BJ (cell line): ENCODE data around the gene STMN1. TPM values are rescaled to one million over a fixed set of nuclear protein-coding genes. Genes with fewer than 3 reads are reported as not detected.

Experiments
- CTCF ChIA-PET: fragments of 350-600 bp; formaldehyde crosslinking; extraction: SDS; loops from one replicate; lab custom pipeline; 2021; ENCODE audit warnings: antibody characterized with exemption, inconsistent platforms; lab: Yijun Ruan, JAX
- POLR2A ChIA-PET: fragments of 300-600 bp; sonication (Branson Sonifier 250); formaldehyde crosslinking; extraction: SDS; loops from one replicate; lab custom pipeline; 2021; ENCODE audit warnings: antibody characterized with exemption; lab: Charles Lee
- DNase-seq: peaks from one replicate; pipeline ENCODE4 v3.0.0-alpha.2; 2011; ENCODE audit warnings: low read depth
- H3K27me3 ChIP-seq: 2 replicates; pipeline ENCODE4 v1.6.0; 2011; ENCODE audit warnings: low read length; ENCODE audit not compliant: control insufficient read depth, insufficient read depth
- H3K36me3 ChIP-seq: 2 replicates; pipeline ENCODE4 v1.5.1; 2011; ENCODE audit warnings: low read length; ENCODE audit not compliant: control insufficient read depth, insufficient read depth
- H3K4me3 ChIP-seq: 2 replicates; pipeline ENCODE4 v1.5.1; 2011; ENCODE audit warnings: low read depth, mild to moderate bottlenecking, control low read depth, low read length
- polyA plus RNA-seq: library from polyadenylated mRNA; depleted of rRNA; stranded (reverse); fragments of >200 nt; gene quantifications from 2 replicates; pipeline ENCODE4 v1.2.3, GENCODE V29; 2011
- TF ChIP-seq, protein P1 (sequence below): IDR thresholded peaks from 2 replicates; pipeline ENCODE4 v1.5.1; 2011; ENCODE audit warnings: low read depth, mild to moderate bottlenecking, control low read depth, inconsistent platforms, low read length, moderate library complexity; ENCODE audit not compliant: insufficient read depth

STMN1 gene
- polyA plus RNA-seq, 1 experiment, result 57.1 TPM

DNA sequence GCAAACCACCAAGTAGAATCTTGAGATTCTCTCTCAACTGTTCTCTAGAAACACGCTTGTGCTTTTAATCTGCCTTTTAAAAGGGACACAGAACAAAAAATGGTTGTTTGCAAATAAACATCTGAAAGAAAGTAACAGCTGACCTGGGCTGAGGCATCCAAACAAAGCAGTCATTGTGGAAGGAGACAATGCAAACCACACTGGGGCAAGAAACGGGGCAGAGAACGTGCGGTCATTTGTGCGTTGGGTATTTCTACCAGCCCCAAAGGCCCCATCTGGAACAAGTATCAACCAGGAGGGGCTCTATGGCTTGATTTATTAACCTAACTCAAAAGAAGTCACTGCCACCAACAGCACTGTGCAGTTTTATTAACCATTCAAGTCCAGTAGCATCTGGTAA lies 6.0 kb downstream of the STMN1 start:
- no peak for DNase-seq
- ChIA-PET CTCF (interaction anchor here (0.9 to 13.9 kb wide), 3 partner anchors 9 to 135 kb away, joined by 3 to 308 read pairs (median 4); partner anchors contain the start of gene PAFAH2), POLR2A (interaction anchor here (0.6 kb wide), 1 partner anchor 8 kb away, joined by 3 read pairs; no protein-coding TSS in a partner anchor)
- Histone ChIP-seq H3K27me3 (no peaks in the 10 kb centered on the region), H3K4me3 (no peak overlapping the region), H3K36me3 (peaks cover 3% of the 10 kb centered on the region; the same call in 1 of the 2 replicates)
- TF ChIP-seq, protein P1, sequence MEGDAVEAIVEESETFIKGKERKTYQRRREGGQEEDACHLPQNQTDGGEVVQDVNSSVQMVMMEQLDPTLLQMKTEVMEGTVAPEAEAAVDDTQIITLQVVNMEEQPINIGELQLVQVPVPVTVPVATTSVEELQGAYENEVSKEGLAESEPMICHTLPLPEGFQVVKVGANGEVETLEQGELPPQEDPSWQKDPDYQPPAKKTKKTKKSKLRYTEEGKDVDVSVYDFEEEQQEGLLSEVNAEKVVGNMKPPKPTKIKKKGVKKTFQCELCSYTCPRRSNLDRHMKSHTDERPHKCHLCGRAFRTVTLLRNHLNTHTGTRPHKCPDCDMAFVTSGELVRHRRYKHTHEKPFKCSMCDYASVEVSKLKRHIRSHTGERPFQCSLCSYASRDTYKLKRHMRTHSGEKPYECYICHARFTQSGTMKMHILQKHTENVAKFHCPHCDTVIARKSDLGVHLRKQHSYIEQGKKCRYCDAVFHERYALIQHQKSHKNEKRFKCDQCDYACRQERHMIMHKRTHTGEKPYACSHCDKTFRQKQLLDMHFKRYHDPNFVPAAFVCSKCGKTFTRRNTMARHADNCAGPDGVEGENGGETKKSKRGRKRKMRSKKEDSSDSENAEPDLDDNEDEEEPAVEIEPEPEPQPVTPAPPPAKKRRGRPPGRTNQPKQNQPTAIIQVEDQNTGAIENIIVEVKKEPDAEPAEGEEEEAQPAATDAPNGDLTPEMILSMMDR, result no peak

DNA sequence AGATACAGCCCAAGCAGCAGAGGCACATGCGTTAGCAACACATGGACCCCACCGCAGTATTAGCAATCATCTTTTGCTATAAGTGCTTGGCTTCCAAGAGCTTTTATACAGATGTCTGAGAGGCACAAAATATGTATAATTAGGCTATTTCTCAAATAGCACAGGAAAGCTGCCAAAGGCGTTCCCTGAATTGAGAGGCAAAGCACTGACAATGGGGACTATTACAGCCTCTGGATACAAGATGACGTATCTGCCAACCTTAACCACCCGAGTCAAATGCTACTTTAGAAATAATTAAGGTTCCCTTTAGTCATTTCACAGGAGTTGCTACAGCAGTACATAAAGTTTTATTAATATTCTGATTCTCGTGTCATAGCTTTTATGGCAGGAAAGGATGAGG lies 6.4 kb downstream of the STMN1 start:
- no peaks in the 10 kb centered on the region for H3K27me3 ChIP-seq
- ChIA-PET POLR2A (no interaction called here), CTCF (interaction anchor here (13.9 kb wide), 1 partner anchor 99 kb away, joined by 308 read pairs; the partner anchor contains the start of gene PAFAH2)
- peaks cover 3% of the 10 kb centered on the region; the same call in 1 of the 2 replicates for H3K36me3 ChIP-seq
- no peak for DNase-seq
- no peak overlapping the region for H3K4me3 ChIP-seq
- TF ChIP-seq, protein P1, result no peak

DNA sequence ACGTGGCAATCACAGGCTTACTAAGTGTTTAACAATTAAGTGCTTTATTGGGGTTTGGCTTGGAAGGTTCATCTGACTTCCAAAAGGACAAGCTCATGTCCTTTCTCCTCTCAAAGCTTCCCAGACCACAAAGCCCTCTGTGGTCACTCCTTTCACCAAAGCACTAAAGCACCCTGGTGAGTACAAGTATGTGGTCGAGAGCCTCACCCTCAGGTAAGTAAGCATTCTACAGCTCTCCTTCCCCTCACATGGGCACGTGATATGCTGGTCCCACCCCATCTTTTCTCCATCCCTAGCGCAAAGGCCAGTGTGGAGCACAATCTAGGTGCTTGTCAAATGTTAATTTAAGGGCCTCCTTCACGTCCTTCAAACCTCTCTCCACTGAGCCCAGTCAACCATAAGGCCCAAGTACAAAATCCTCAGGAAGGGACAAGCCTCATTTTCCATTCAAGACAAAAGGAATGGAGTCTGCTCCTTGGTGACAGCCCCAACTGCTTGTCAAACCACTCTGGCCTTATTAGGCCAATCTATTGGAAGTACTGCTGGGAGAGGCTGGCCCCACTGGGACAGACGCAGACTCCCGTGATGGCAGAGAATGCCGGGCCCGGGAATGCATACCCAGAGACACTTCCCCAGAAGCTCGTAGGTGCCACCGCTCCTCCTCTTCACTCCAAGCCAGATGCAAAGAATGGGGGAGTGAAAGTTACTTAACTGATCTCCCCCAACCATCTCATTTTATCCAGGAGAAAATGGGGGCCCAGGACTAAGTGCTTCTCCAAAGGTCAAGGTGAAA lies 7.8 kb downstream of the STMN1 start:
- ChIA-PET POLR2A (no interaction called here), CTCF (interaction anchor here (13.9 kb wide), 1 partner anchor 101 kb away, joined by 308 read pairs; the partner anchor contains the start of gene PAFAH2)
- Histone ChIP-seq H3K4me3 (no peak overlapping the region), H3K27me3 (no peaks in the 10 kb centered on the region), H3K36me3 (peaks cover 3% of the 10 kb centered on the region; the same call in 1 of the 2 replicates)
- DNase-seq, result no peak
- TF ChIP-seq, protein P1, result no peak

- H3K36me3 ChIP-seq, result peaks cover 3% of the 10 kb centered on the region; the same call in 1 of the 2 replicates
- DNase-seq, result no peak
- ChIA-PET CTCF (interaction anchor here (0.5 to 13.9 kb wide), 3 partner anchors 22 to 726 kb away, joined by 3 to 308 read pairs (median 6); partner anchors contain the start of genes PAFAH2 and PAQR7), POLR2A (no interaction called here)
- TF ChIP-seq, protein P1, result no peak
- H3K27me3 ChIP-seq, result no peaks in the 10 kb centered on the region
- H3K4me3 ChIP-seq, result no peak overlapping the region
Observed at GRCh38 chr1:25897754-25898153, 8.5 kb downstream of the STMN1 start.

DNA sequence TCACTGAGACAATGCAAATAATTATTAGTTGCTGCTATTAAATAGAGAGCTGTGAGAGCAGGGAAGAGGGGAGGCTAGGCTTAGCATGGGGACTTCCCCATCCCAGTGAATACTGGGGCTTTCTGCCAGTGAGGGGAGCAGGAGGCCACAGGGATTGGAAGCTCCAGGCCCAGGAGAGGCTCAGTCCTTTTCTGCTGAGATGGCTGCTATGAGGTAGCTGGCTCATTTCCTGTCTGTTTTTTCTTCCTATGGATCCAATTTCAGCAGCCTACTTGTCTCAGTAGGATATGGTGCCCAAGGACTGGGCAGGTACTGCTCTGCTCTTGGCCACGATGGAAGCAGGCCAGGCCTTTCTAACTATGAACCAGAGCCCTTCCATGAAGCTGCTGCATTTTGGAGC lies 10.0 kb downstream of the STMN1 start:
- ChIA-PET CTCF (interaction anchor here (1.1 to 13.9 kb wide), 21 partner anchors 9 to 288 kb away, joined by 3 to 308 read pairs (median 6); partner anchors contain the start of genes PAFAH2, PAQR7 and STMN1), POLR2A (interaction anchor here (1.0 to 1.8 kb wide), 2 partner anchors 18 to 101 kb away, joined by 5 to 12 read pairs; partner anchors contain the start of gene PAFAH2)
- Histone ChIP-seq H3K27me3 (no peaks in the 10 kb centered on the region), H3K36me3 (peaks cover 2% of the 10 kb centered on the region; the same call in 1 of the 2 replicates), H3K4me3 (no peak overlapping the region)
- TF ChIP-seq, protein P1, result no peak
- DNase-seq, result no peak
